Peyer's patch (tissue), 4 donors: ENCODE measurements around the gene CSAD. TPM values are rescaled to one million over a fixed set of nuclear protein-coding genes. Genes with fewer than 3 reads are reported as not detected.

ENCODE experiments used
- DNase-seq, 3 donors: peaks; one replicate each; pipeline ENCODE4 v3.0.0-alpha.2; 2017 to 2019
- H3K27ac ChIP-seq, 4 donors: fragments of 200-600 bp; sonication (generic); one replicate each; pipeline ENCODE4 v1.5.1; 2016 to 2019
- H3K27me3 ChIP-seq, 2 donors: fragments of 200-600 bp; sonication (generic); one replicate each; pipeline ENCODE4 v1.5.1; 2019
- H3K36me3 ChIP-seq, 3 donors: fragments of 200-600 bp; sonication (generic); one replicate each; pipeline ENCODE4 v1.5.1; 2016 to 2019
- H3K4me1 ChIP-seq, 4 donors: fragments of 200-600 bp; sonication (generic); one replicate each; pipeline ENCODE4 v1.5.1; 2016 to 2019
- H3K4me3 ChIP-seq, 4 donors: fragments of 200-600 bp; sonication (generic); 1 replicate in 3 of 4; 2 replicates in 1 of 4; pipeline ENCODE4 v1.5.1; 2016 to 2019; ENCODE audit warnings: mild to moderate bottlenecking in 1 of 4
- H3K9me3 ChIP-seq, 4 donors: fragments of 200-600 bp; sonication (generic); one replicate each; pipeline ENCODE4 v1.5.1; 2016 to 2019; ENCODE audit warnings: mild to moderate bottlenecking in 1 of 4
- CTCF ChIP-seq, 6 experiments: fragments of 450-650 bp in 4 of 6; fragments of 200-600 bp in 2 of 6; sonication (generic) in 1 of 6; IDR thresholded peaks; one replicate each; pipeline ENCODE4 v1.5.1; 2017 to 2019; ENCODE audit warnings: antibody characterized with exemption in 6 of 6, mild to moderate bottlenecking in 3 of 6, moderate library complexity in 1 of 6
- POLR2A ChIP-seq, 2 donors: fragments of 450-650 bp; IDR thresholded peaks; one replicate each; pipeline ENCODE4 v1.5.1; 2017; ENCODE audit warnings: antibody characterized with exemption in 2 of 2, mild to moderate bottlenecking in 2 of 2, moderate library complexity in 2 of 2
- total RNA-seq, 4 donors: library from RNA; depleted of rRNA; stranded (reverse); fragments of >200 nt; gene quantifications; one replicate each; pipeline ENCODE4 v1.1.0, GENCODE V29; 2016

The CSAD gene
- total RNA-seq, 4 donors from 2014 or later: 36.1 to 154 (median 109) TPM

- Histone ChIP-seq H3K4me3 (no peak overlapping the region), H3K4me1 (no peaks in the 10 kb centered on the region), H3K27ac (no peak overlapping the region), H3K36me3 (no peaks in the 10 kb centered on the region), H3K9me3 (no peaks in the 10 kb centered on the region), H3K27me3 (no peaks in the 10 kb centered on the region)
- DNase-seq: no peak
- TF ChIP-seq POLR2A (IDR thresholded peaks at IDR 0.05) (no peak), CTCF (IDR thresholded peaks at IDR 0.05) (no peak)
Measured at GRCh38 chr12:53147181-53147580, 33.5 kb downstream of the CSAD start.

- Histone ChIP-seq H3K36me3 (no peaks in the 10 kb centered on the region), H3K9me3 (no peaks in the 10 kb centered on the region), H3K4me1 (no peaks in the 10 kb centered on the region), H3K27me3 (no peaks in the 10 kb centered on the region), H3K27ac (no peak overlapping the region), H3K4me3 (no peak overlapping the region)
- TF ChIP-seq CTCF (IDR thresholded peaks at IDR 0.05): no peak
- DNase-seq: peak in 1 of 3 donors; percentile 58
Measured at GRCh38 chr12:53145383-53146260, 35.1 kb downstream of the CSAD start.

GRCh38 chr12:53143355-53143754 lies 37.4 kb downstream of the CSAD start:
- Histone ChIP-seq H3K4me1 (no peaks in the 10 kb centered on the region), H3K27ac (no peak overlapping the region), H3K4me3 (no peak overlapping the region), H3K36me3 (no peaks in the 10 kb centered on the region), H3K27me3 (no peaks in the 10 kb centered on the region), H3K9me3 (no peaks in the 10 kb centered on the region)
- TF ChIP-seq POLR2A (IDR thresholded peaks at IDR 0.05) (no peak), CTCF (IDR thresholded peaks at IDR 0.05) (no peak)
- no peak for DNase-seq

- no peak for DNase-seq
- Histone ChIP-seq H3K27ac (no peak overlapping the region), H3K9me3 (peaks cover 0 to 7% (median 0%) of the 10 kb centered on the region in 4 donors), H3K4me1 (no peaks in the 10 kb centered on the region), H3K4me3 (no peak overlapping the region), H3K36me3 (no peaks in the 10 kb centered on the region), H3K27me3 (no peaks in the 10 kb centered on the region)
- no peak for TF ChIP-seq CTCF (IDR thresholded peaks at IDR 0.05)
- no peak for TF ChIP-seq POLR2A (IDR thresholded peaks at IDR 0.05)
Measured at GRCh38 chr12:53133722-53134121, 47.0 kb downstream of the CSAD start.

- DNase-seq: no peak
- Histone ChIP-seq H3K4me1 (no peaks in the 10 kb centered on the region), H3K4me3 (no peak overlapping the region), H3K36me3 (no peaks in the 10 kb centered on the region), H3K9me3 (peaks cover 0 to 3% (median 0%) of the 10 kb centered on the region in 4 donors), H3K27ac (no peak overlapping the region), H3K27me3 (no peaks in the 10 kb centered on the region)
- TF ChIP-seq CTCF (IDR thresholded peaks at IDR 0.05) (no peak), POLR2A (IDR thresholded peaks at IDR 0.05) (no peak)
Measured at GRCh38 chr12:53131844-53132243, 48.9 kb downstream of the CSAD start.
